GM18526 (cell line): Measurements from ENCODE around the gene TMEM225B.

Source experiments
- POLR2A ChIP-seq: IDR thresholded peaks from 3 replicates; pipeline ENCODE4 v1.6.1; 2011; ENCODE audit not compliant: insufficient read length; ENCODE audit errors: extremely low read depth

TMEM225B gene

DNA sequence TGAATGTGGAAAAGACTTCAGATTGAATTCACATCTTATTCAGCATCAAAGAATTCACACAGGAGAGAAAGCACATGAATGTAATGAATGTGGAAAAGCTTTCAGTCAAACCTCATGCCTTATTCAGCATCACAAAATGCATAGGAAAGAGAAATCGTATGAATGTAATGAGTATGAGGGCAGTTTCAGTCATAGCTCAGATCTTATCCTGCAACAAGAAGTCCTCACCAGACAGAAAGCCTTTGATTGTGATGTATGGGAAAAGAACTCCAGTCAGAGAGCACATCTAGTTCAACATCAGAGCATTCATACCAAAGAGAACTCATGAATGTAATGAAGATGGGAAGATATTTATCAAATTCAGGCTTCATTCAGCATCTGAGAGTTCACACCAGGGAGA lies 24.8 kb upstream of the TMEM225B start:
- TF ChIP-seq POLR2A = no peak

DNA sequence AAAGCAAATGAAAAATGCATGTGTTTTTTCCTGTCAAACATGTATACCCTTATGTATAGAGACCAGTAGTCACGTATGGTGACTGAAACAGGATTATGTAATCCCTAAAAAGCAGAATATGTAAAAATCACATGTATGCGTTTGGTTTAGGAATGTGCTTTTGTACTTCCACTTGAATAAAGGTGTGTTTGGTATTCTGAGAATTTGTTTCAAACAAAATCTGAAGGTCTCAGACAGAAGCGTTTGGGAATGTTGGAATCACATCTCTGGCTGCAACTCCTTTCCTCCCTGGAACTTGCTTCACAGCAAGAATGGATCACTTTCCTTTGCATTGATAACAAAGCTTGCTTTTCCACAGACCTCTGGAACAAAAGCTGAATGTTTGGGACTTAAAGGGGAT lies 21.8 kb upstream of the TMEM225B start:
- TF ChIP-seq POLR2A = no peak

DNA sequence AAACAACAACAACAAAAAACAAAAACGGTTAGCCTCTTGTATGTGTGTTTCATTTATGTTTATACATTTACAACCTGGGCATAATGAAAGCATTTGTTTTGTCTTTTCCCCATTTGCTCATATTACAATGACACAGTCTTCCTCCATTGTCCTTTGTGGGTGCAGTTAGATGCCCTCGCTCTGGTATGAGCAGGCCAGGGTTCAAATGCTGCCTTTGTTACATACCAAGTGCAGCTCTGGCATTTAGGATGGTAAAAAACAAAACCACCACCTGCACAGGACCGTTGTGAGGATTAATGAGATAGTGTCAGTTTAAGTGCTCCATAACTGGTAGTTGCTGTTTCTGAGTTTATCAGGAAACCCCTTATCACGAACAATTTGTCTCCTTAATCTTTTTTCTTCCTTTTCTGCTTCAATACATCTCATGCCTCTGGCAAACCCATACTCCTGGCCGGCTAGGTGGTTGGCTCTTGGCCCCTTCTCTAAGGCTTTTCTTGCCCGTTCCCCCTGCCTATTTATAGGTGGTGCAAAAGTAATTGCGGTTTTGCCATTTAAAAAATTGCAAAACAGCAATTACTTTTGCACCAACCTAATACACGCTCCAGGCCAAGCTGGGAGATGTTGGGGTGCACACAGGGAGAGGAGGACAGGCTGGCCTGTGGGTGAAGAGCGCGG lies 18.6 kb upstream of the TMEM225B start:
- TF ChIP-seq POLR2A = no peak

DNA sequence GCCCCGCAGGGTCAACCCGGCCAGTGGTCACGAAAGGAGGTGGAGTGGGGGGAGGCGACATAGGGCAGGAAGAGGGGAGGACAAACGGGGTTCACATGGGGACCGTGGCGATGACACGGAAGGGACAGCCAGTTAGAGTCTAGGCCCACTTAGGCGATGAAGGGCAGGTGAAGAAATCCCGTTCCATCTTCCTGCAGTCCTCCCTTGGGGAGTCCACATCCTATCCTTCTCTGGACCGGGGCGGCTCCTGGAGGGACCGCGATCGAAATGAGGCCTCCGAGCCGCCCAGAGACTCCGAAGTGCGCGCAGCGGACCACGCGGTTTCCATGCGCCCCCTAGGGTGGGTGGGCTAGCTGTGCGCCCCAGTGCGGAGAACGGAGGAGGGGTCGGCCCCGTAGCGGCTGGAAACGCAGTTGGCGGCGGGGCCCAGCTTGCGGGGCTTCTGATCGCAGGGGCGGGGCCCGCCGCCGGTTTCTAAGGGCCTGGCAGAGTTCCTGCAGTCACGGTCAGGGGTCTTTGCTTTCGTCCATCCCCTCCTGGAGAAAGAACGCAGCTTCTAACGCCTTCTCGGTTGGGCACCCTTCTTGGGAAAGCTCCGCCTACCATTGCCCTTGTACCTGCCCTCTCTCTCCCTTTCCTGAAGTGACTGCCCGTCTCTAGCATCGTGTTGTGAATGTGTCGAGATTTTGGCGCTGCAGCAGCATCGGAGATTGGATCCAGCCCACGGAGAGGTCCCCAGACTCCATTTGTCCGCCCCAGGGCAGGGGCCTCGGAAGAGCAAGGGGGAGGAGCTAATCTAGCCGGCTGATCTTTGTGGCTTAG lies 17.9 kb upstream of the TMEM225B start:
- TF ChIP-seq POLR2A = no peak

DNA sequence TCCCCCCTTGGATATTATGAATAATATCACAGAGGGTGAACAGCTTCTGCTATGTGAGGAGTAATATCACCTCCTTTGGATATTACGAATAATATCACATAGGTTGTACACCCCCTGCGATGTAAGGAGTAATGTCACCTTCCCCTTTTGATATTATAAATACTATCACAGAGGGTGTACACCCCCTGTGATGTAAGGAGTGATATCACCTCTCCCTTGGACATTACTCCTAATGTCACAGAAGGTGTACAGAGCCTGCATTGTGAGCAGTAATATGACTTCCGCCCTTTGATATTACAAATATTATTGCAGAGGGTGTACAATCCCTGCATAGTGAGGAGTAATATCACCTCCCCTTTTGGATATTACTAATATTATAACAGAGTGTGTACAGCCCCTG lies 9.2 kb upstream of the TMEM225B start:
- TF ChIP-seq POLR2A = no peak

DNA sequence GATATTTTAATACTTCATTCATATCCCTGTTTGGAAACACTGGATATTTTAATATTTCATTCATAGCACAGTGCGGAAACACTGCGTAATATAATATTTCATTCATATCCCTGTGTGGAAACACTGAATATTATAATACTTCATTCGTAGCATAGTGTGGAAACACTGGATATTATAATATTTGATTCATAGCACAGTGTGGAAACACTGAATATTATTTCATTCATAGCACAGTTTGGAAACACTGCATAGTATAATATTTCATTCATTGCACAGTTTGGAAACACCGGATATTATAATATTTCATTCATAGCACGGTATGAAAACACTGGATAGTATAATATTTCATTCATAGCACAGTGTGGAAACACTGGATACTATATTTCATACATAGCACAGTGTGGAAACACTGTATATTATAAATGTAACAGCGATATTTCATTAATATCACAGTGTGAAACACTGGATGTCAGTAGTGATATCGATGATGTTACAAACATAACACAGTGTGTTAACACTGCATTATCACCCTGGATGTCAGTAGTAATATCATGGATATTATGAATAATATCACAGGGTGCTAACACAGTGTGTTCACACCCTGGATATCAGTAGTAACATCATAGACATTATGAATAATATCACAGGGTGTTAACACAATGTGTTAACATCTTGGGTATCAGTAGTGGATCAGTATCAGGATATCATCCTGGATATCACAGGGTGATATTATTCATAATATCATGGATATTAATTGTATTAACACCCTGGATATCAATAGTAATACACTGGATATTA lies 2.9 kb upstream of the TMEM225B start:
- TF ChIP-seq POLR2A = no peak

DNA sequence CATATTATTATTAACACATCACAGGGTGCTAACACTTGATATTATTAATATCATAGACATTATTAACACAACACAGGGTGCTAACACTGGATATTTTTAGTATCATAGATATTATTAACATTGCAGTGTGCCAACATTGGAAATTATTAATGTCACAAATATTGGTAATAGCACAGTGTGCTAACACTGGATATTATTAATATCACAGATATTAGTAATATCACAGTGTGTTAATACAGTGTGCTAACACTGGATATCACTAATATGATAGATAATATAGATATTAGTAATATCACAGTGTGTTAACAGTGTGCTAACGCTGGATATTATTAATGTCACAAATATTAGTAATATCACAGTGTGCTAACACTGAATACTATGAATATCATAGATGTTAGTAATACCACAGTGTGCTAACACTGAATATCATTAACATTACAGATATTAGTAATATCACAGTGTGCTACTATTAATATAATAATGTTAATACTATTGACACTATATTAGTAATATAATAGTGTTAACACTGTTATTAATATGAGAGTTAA lies 1.6 kb upstream of the TMEM225B start:
- TF ChIP-seq POLR2A = no peak

DNA sequence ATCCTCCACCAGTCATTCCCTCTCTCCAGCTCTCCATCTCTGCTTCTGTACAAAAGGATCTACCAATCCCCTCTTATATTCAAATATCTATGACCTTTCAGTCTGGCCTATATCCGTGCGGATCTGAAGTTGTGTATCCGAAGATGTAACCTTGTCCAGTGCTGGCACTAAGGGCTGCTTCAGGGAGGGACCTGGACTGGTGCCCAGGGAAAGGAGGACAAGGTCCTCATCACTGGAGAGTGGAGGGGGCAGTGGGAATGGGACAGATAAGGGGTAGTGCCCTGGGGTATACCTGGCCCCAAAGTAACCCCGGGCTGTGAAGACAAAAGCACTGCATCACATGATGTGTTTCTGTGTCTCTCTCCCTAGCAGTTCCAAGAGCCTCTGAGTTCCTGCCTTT lies 1.8 kb downstream of the TMEM225B start:
- no peak for TF ChIP-seq POLR2A

DNA sequence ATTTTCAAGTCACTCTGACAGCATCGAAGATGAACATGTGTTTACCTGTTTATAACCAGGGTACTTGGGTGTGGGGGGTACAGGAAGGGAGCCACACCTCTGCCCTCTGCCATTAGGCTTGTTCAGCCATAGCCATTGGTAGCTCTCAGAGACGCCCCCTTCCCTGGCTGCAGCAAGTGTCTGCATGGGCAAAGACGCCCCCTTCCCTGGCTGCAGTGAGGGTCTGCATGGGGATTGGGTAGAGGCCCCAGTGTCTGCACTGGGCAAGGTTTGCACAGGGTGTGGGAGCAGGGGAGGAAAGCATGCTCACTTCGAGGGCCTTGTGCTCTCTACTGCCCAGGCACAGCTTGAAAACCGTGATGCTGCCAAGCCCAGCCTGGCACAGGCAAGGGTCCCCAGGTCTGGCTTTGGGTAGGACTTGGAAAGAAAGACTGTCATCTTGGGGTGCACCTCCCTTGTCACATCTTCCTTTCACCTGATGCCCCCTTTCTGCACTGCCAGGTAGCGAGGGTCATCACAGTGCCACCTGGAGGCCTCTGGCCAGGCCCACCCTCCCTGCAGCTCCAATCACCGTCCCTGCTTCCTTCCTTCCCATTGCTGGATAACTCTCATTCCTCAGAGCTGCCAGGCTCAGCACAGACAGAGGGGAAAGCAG lies 3.7 kb downstream of the TMEM225B start:
- no peak for TF ChIP-seq POLR2A

DNA sequence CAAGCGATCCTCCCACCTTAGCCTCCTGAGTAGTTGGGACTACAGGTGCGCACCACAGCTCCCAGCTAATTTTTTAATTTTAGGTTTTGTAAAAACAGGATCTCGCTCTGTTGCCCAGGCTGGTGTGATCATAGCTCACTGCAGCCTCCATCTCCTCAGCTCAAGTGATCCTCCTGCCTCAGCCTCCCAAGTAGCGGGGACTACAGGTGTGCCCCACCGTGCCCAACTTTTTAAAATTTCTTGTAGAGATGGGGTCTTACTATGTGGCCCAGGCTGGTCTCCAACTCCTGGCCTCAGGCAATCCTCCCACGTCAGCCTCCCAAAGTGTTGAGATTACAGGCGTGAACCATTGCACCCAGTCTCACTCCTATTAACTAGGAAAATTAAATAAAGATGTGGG lies 7.5 kb downstream of the TMEM225B start:
- no peak for TF ChIP-seq POLR2A

DNA sequence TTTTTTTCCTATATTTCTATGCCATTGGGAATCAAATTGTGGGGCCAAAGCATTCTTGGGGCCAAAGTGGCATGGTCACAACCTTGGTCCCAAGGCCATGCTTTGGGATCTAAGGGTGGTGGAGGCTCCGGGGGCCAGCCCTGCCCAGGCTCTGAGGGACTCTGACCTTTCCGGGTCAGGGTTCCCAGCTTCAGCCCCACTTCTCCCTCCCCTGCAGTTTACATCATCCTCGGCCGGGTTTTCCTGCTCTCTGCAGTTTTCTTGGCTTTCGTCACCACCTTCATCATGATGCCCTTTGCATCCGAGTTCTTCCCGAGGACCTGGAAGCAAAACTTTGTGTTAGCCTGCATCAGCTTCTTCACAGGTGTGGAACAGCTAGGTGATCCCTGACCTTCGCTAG lies 8.5 kb downstream of the TMEM225B start:
- TF ChIP-seq POLR2A = no peak

DNA sequence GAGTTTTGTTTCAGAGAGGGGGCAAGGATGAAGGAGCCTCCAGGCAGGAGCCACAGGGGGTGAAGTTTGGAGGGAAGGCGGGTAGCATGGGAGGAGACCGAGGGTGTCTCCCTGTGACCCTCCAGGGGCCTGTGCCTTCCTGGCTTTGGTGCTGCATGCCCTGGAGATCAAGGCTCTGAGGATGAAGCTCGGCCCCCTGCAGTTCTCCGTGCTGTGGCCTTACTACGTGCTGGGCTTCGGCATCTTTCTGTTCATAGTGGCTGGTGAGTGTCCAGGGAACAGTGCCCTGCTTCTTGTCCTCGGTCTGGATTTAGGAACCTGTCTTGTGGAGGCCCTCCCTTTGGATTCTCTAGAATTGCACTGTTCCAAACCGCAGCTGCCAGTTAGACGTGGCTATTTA lies 9.5 kb downstream of the TMEM225B start:
- no peak for TF ChIP-seq POLR2A

DNA sequence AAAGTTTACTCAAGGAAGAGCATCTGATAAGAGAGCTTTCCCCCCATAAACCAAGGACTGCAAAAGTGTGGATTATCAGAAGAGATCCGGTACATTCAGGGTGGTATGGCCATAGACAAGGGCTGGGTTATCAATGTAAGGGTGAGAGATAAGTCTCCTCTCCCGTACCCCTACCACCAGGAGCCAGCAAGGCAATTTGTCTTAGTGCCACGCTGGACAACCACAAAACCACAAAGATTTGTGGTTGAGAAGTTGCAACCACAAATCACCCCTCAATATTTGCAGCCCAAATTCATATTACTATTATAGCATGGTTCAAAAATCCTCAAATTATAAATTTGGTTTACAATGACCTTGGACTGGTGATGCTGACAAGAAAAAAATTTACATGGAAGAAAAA lies 16.4 kb downstream of the TMEM225B start:
- no peak for TF ChIP-seq POLR2A

DNA sequence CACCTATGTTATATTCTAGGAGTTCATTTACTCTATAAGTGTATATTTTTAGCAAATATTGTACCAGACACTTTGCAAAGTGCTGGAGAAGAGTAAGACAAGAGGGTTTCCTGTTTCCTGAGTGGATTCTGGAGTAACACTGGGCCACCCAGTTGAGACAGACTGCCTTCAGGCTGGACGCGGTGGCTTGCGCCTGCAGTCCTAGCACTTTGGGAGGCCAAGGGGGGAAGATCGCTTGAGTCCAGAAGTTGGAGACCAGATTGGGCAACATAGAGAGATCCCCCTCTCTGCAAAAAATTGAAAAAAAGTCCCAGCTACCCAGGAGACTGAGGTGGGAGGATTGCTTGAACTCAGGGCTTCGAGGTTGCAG lies 17.9 kb downstream of the TMEM225B start:
- no peak for TF ChIP-seq POLR2A
